ENCODE results near the gene AQP12B. TPM values are rescaled to one million over a fixed set of nuclear protein-coding genes. Genes with fewer than 3 reads are reported as not detected.
"Not testable (repeated sequence)": the region's sequence is repeated elsewhere in the genome, so short reads cannot be mapped to it uniquely, and the experiment has no call there.

The AQP12B gene
- total RNA-seq, 1 donor, result not detected

DNA sequence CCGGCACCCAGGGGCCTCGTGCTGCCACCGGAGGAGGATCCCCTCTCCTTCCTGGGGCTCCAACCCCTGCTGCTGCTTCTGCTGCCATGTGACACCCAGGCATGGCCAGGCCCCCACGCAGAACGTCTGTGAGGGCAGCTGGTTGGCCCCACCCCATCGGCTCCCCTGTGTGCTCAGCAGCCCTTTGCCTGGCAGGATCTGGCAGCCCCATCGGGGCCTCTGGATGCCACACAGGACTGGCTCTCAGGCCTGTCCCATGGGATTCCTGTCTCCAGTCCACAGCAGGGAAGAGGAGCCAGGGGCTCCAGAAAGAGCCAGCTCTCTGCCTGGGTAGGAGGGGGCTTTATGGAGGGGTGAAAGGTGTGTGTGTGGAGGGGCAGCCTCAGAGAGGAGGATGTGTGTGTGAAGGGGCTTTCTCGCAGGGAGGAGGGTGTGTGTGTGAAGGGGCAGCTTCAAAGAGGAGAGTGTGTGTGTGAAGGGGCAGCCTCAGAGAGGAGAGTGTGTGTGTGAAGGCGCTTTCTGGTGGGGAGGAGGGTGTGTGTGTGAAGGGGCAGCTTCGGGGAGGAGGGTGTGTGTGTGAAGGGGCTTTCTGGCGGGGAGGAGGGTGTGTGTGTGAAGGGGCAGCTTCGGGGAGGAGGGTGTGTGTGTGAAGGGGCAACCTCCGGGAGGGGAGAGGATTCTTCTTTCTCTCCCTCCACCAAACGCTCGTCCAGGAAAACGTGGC lies 8.1 kb downstream of the AQP12B start:
- H3K4me2 ChIP-seq (ENCODE audit: insufficient read depth, low read length); H3K36me3 ChIP-seq (ENCODE audit: insufficient read depth, low read length); H3K4me3 ChIP-seq (ENCODE audit: insufficient read depth, low read length); H2AFZ ChIP-seq (ENCODE audit: low read length); H3K9me3 ChIP-seq (ENCODE audit: low read depth, low read length); H4K20me1 ChIP-seq (ENCODE audit: insufficient read depth, low read length); H3K27ac ChIP-seq (ENCODE audit: low read depth, low read length); H3K79me2 ChIP-seq (ENCODE audit: insufficient read depth, low read length); H3K4me1 ChIP-seq (ENCODE audit: insufficient read depth, low read length): not testable (repeated sequence)
- peaks cover 18% of the 10 kb centered on the region for H3K27me3 ChIP-seq (ENCODE audit: insufficient read depth, low read length)
- peak; percentile 22 for DNase-seq (ENCODE audit: insufficient read length, low spot score, missing footprints)

DNA sequence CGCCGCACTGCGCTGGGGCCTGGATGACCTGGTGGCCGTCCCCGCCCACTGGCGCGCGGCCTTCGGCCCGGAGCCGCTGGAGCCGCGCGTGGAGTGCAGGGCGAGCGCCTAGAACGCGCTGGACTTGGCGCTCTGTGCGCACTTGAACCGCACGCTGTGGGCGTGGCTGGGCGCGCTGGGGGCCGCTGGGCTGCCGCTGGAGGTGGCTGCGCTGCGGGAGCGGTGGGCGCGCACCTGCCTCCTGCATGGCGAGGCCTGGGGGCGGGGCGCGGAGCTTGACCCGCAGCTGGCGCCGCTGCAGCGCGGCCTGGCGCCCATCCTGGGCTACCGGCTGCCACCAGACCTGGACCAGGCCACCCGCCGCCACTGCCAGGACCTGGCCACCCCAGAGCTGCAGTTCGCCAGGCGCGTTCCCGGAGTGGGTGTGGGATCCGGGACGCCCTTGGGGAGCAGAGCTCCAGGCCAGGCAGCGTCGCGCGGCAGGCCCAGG lies 9.9 kb downstream of the AQP12B start:
- Histone ChIP-seq H4K20me1 (ENCODE audit: insufficient read depth, low read length) (no peaks in the 10 kb centered on the region), H3K4me1 (ENCODE audit: insufficient read depth, low read length) (no peaks in the 10 kb centered on the region), H3K4me2 (ENCODE audit: insufficient read depth, low read length) (no peak overlapping the region), H2AFZ (ENCODE audit: low read length) (no peak overlapping the region), H3K4me3 (ENCODE audit: insufficient read depth, low read length) (no peak overlapping the region), H3K36me3 (ENCODE audit: insufficient read depth, low read length) (no peaks in the 10 kb centered on the region), H3K27me3 (ENCODE audit: insufficient read depth, low read length) (peaks cover 22% of the 10 kb centered on the region), H3K9me3 (ENCODE audit: low read depth, low read length) (no peaks in the 10 kb centered on the region), H3K27ac (ENCODE audit: low read depth, low read length) (no peak overlapping the region), H3K79me2 (ENCODE audit: insufficient read depth, low read length) (no peaks in the 10 kb centered on the region)
- TF ChIP-seq, protein P1, sequence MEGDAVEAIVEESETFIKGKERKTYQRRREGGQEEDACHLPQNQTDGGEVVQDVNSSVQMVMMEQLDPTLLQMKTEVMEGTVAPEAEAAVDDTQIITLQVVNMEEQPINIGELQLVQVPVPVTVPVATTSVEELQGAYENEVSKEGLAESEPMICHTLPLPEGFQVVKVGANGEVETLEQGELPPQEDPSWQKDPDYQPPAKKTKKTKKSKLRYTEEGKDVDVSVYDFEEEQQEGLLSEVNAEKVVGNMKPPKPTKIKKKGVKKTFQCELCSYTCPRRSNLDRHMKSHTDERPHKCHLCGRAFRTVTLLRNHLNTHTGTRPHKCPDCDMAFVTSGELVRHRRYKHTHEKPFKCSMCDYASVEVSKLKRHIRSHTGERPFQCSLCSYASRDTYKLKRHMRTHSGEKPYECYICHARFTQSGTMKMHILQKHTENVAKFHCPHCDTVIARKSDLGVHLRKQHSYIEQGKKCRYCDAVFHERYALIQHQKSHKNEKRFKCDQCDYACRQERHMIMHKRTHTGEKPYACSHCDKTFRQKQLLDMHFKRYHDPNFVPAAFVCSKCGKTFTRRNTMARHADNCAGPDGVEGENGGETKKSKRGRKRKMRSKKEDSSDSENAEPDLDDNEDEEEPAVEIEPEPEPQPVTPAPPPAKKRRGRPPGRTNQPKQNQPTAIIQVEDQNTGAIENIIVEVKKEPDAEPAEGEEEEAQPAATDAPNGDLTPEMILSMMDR (IDR thresholded peaks at IDR 0.05; ENCODE audit: extremely low read depth, low read depth, low read length), result no peak
- DNase-seq (ENCODE audit: insufficient read length, low spot score, missing footprints), result peak; percentile 80

DNA sequence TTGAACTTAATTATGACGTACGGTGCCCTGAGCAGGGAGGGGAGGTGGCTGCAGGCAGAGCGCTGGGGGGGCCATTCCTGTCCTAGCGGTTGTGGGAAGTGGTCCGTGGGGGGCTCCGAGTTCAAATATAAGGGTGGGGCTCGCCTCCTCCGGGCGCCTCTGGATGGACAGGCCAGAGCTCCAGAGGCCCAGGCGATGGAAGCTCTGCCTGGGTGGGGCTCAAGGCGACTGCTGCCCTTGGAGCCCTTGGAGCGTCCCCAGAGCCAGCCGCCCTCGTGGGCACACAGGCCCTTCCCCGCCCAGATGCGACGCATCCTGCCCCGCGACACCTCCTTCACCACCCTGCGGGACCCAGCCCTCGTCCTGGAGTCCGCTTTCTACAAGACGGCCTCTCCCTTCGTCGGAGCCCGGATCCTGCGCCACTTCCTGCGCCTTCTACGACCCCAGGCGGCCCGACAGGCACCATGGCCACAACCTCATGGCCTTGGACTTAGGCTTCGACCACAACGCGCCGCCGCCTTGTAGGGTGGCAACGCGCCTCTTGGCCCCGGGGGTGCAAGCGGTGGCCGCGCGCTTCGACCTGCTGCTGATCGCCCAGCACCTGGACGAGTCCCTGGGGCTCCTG lies 10.5 kb downstream of the AQP12B start:
- no peaks in the 10 kb centered on the region for H3K36me3 ChIP-seq (ENCODE audit: insufficient read depth, low read length)
- H3K27ac ChIP-seq (ENCODE audit: low read depth, low read length), result no peak overlapping the region
- H3K9me3 ChIP-seq (ENCODE audit: low read depth, low read length), result no peaks in the 10 kb centered on the region
- DNase-seq (ENCODE audit: insufficient read length, low spot score, missing footprints), result peak; percentile 53
- H3K4me1 ChIP-seq (ENCODE audit: insufficient read depth, low read length), result no peaks in the 10 kb centered on the region
- no peak overlapping the region for H2AFZ ChIP-seq (ENCODE audit: low read length)
- H3K79me2 ChIP-seq (ENCODE audit: insufficient read depth, low read length), result no peaks in the 10 kb centered on the region
- TF ChIP-seq, protein P1 (IDR thresholded peaks at IDR 0.05; ENCODE audit: extremely low read depth, low read depth, low read length), result no peak
- H3K27me3 ChIP-seq (ENCODE audit: insufficient read depth, low read length), result peaks cover 27% of the 10 kb centered on the region
- no peak overlapping the region for H3K4me2 ChIP-seq (ENCODE audit: insufficient read depth, low read length)
- no peak overlapping the region for H3K4me3 ChIP-seq (ENCODE audit: insufficient read depth, low read length)
- no peaks in the 10 kb centered on the region for H4K20me1 ChIP-seq (ENCODE audit: insufficient read depth, low read length)

DNA sequence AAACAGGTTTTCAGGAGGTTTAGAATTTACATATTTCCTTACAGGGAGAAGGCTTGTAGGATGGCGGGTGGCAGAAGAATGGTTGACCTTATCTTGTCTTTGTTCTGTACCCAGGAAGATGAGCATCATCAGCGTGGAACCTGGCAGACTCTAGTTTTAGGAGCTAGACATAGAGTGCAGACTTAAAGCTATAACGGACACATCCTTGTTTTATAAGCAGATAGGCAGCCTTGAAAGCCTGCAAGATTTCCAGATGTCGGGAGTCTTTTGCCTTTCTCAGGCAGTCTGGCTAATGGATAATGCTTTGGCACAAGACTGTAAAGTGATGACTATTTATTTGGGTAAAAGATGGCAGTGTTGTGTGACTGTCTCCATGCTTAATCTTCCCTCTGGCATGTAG lies 11.7 kb downstream of the AQP12B start:
- Histone ChIP-seq H3K4me2 (ENCODE audit: insufficient read depth, low read length) (no peak overlapping the region), H2AFZ (ENCODE audit: low read length) (no peak overlapping the region), H3K27ac (ENCODE audit: low read depth, low read length) (no peak overlapping the region), H3K4me3 (ENCODE audit: insufficient read depth, low read length) (no peak overlapping the region), H3K9me3 (ENCODE audit: low read depth, low read length) (no peaks in the 10 kb centered on the region), H4K20me1 (ENCODE audit: insufficient read depth, low read length) (no peaks in the 10 kb centered on the region), H3K79me2 (ENCODE audit: insufficient read depth, low read length) (no peaks in the 10 kb centered on the region), H3K36me3 (ENCODE audit: insufficient read depth, low read length) (no peaks in the 10 kb centered on the region), H3K4me1 (ENCODE audit: insufficient read depth, low read length) (no peaks in the 10 kb centered on the region), H3K27me3 (ENCODE audit: insufficient read depth, low read length) (peaks cover 40% of the 10 kb centered on the region)
- TF ChIP-seq, protein P1 (IDR thresholded peaks at IDR 0.05; ENCODE audit: extremely low read depth, low read depth, low read length), result no peak
- DNase-seq (ENCODE audit: insufficient read length, low spot score, missing footprints), result peak; percentile 21

All from osteoblast (primary cell).